ENCODE results near the gene LRBA. TPM values are rescaled to one million over a fixed set of nuclear protein-coding genes. Genes with fewer than 3 reads are reported as not detected.

Gene LRBA
- total RNA-seq, 1 experiment from 2014 or later: 55.3 TPM

DNA sequence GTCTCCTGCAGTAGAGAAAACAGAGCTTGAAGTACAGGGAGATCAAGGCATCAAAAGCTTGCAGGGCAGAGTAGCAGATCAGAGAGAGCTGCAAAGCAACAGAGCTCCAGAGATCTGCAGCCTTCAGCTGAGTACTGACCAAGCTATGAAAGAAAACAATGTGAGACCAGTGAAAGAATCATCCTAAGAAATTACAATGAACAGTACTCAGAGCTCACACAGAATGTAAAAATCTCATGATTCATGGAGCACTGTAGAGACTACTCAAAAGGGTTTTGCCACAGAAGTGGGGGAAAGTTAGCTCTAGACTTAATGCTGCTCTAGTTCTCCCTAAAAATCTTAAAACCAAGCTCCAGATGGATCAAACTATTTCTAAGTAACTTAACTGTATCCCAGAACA, 513.1 kb downstream of the LRBA start:
- Histone ChIP-seq H3K4ac (ENCODE audit: low read depth, low read length) (no peak overlapping the region), H2BK15ac (ENCODE audit: low read depth, low read length) (no peak overlapping the region), H3K14ac (ENCODE audit: insufficient read depth, low read length) (no peak overlapping the region), H2BK20ac (ENCODE audit: low read depth, low read length, poor library complexity, severe bottlenecking) (no peak overlapping the region), H2AK5ac (ENCODE audit: insufficient read length, low read length) (no peak overlapping the region), H3K9ac (ENCODE audit: extremely low read depth, insufficient read length, low read length) (no peak overlapping the region), H3T11ph (ENCODE audit: low read length) (no peak overlapping the region), H2BK5ac (ENCODE audit: insufficient read length, low read length) (no peak overlapping the region), H3K27me3 (ENCODE audit: insufficient read depth, low read length) (no peaks in the 10 kb centered on the region), H3K23ac (ENCODE audit: insufficient read length, low read depth, low read length) (no peak overlapping the region), H3K56ac (ENCODE audit: insufficient read length, low read depth, low read length) (no peak overlapping the region), H2BK120ac (ENCODE audit: low read depth, low read length, poor library complexity, severe bottlenecking) (no peak overlapping the region), H3K79me2 (ENCODE audit: insufficient read depth, low read length) (no peaks in the 10 kb centered on the region), H2BK12ac (ENCODE audit: insufficient read length, low read depth, low read length) (no peak overlapping the region), H4K91ac (ENCODE audit: insufficient read length, low read depth, low read length) (no peak overlapping the region), H2AFZ (ENCODE audit: low read length) (no peak overlapping the region), H4K5ac (ENCODE audit: insufficient read length, low read depth, low read length) (no peak overlapping the region), H3K23me2 (ENCODE audit: insufficient read length, low read depth, low read length, poor library complexity, severe bottlenecking) (no peaks in the 10 kb centered on the region), H3K79me1 (ENCODE audit: insufficient read depth, low read depth, low read length, poor library complexity, severe bottlenecking) (no peaks in the 10 kb centered on the region), H4K8ac (replicated peaks; ENCODE audit: insufficient read length, low read depth, low read length) (no peak overlapping the region), H3K9me3 (ENCODE audit: control insufficient read depth, low read depth, low read length) (no peaks in the 10 kb centered on the region), H3K18ac (ENCODE audit: insufficient read length, low read depth, low read length) (no peak overlapping the region), H3K4me1 (ENCODE audit: insufficient read depth, low read length) (no peaks in the 10 kb centered on the region), H3K27ac (ENCODE audit: insufficient read length, low read depth, low read length) (no peak overlapping the region), H3K4me2 (ENCODE audit: insufficient read depth, insufficient read length, low read length) (no peak overlapping the region), H4K20me1 (ENCODE audit: control insufficient read depth, insufficient read depth, insufficient read length) (no peaks in the 10 kb centered on the region)
- DNase-seq: no peak
- Mint-ChIP-seq H3K9me3 (peaks cover 22 to 31% of the 10 kb centered on the region in 2 experiments), H3K27ac (no peak overlapping the region), H3K4me1 (no peaks in the 10 kb centered on the region), H3K27me3 (ENCODE audit: low read depth) (no peaks in the 10 kb centered on the region), H3K4me3 (no peak overlapping the region), H3K36me3 (ENCODE audit: insufficient read depth in 1 of 3, low read depth in 3 of 3) (peaks cover 21 to 36% (median 24%) of the 10 kb centered on the region in 3 experiments)
- TF ChIP-seq, protein P1, sequence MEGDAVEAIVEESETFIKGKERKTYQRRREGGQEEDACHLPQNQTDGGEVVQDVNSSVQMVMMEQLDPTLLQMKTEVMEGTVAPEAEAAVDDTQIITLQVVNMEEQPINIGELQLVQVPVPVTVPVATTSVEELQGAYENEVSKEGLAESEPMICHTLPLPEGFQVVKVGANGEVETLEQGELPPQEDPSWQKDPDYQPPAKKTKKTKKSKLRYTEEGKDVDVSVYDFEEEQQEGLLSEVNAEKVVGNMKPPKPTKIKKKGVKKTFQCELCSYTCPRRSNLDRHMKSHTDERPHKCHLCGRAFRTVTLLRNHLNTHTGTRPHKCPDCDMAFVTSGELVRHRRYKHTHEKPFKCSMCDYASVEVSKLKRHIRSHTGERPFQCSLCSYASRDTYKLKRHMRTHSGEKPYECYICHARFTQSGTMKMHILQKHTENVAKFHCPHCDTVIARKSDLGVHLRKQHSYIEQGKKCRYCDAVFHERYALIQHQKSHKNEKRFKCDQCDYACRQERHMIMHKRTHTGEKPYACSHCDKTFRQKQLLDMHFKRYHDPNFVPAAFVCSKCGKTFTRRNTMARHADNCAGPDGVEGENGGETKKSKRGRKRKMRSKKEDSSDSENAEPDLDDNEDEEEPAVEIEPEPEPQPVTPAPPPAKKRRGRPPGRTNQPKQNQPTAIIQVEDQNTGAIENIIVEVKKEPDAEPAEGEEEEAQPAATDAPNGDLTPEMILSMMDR (conservative IDR thresholded peaks at IDR 0.05): no peak
